Activated naive CD8-positive, alpha-beta T cell treated with anti-CD3 and anti-CD28 coated beads, Interleukin-2, amount 10 ng/mL, durations not matched to agents 7 days and 5 days (primary cell): ENCODE measurements around the gene AKAP8. TPM values are rescaled to one million over a fixed set of nuclear protein-coding genes. Genes with fewer than 3 reads are reported as not detected.

Experiments
- ATAC-seq: fragments of 150-1000 bp; cut with Tn5 transposase; one replicate; pipeline ENCODE4 v1.10.0; 2021; ENCODE audit warnings: low read depth, moderate library complexity
- POLR2A ChIA-PET: fragments of 350-600 bp; sonication (Branson Sonifier 250); formaldehyde crosslinking; loops from one replicate; lab custom pipeline; 2021; ENCODE audit warnings: antibody characterized with exemption; lab: Charles Lee
- DNase-seq: peaks from one replicate; pipeline ENCODE4 v3.0.0; 2021
- H3K27ac Mint-ChIP-seq: one replicate; pipeline ENCODE4 v1.8.0; 2022; ENCODE audit warnings: mild to moderate bottlenecking, mixed read lengths
- H3K27me3 Mint-ChIP-seq: one replicate; pipeline ENCODE4 v1.8.0; 2022; ENCODE audit warnings: mild to moderate bottlenecking, moderate library complexity, mixed read lengths
- H3K36me3 Mint-ChIP-seq: one replicate; pipeline ENCODE4 v1.8.0; 2021; ENCODE audit warnings: mild to moderate bottlenecking, mixed read lengths
- H3K4me1 Mint-ChIP-seq: one replicate; pipeline ENCODE4 v1.8.0; 2021; ENCODE audit warnings: mixed read lengths
- H3K4me3 Mint-ChIP-seq: one replicate; pipeline ENCODE4 v1.8.0; 2022; ENCODE audit warnings: mild to moderate bottlenecking, moderate library complexity, mixed read lengths
- H3K9me3 Mint-ChIP-seq: one replicate; pipeline ENCODE4 v1.8.0; 2021; ENCODE audit warnings: mixed read lengths
- total RNA-seq, 2 experiments: library from RNA; stranded (reverse); gene quantifications; one replicate each; pipeline ENCODE4 v1.2.3, GENCODE V29; 2021

The AKAP8 gene
- total RNA-seq, 2 experiments from 2014 or later, result 57.4 to 59.1 TPM

DNA sequence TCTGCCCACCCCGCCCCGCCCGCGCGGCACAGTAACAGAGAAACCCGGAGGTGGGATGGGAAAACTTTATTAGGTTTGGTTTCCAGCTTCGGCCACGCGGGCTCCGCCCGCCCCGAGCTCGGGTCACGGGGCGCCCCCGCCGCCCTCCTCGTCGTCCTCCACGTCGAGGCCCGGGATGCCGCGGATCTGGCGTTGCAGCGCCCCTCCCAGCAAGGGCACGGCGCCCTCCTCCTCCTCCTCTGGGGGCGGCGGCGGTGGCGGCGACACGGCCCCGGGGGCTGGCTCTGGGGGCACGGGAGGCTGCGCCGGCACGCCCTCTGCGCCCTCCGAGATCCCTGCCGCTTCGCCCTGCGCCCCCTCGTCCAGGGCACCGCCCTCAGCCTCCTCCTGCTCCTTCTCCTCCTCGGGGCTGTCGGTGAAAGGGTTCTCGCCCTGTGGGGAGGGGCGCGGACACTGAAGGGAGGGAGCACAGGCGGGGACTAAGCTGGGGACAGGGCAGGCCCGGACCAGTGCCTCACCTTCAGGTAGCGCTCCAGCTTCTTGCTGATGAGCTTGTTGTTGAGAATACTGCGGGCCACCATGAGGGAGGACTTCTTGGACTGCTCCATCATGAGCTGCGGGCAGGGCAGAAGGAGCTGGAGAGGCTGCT is 536 bp upstream of the AKAP8 start:
- Mint-ChIP-seq H3K36me3 (peaks cover 6% of the 10 kb centered on the region), H3K27me3 (no peaks in the 10 kb centered on the region), H3K9me3 (no peaks in the 10 kb centered on the region), H3K4me3 (peak overlapping the region; percentile 98), H3K4me1 (peaks cover 22% of the 10 kb centered on the region), H3K27ac (peak overlapping the region; percentile 100)
- DNase-seq (no peak), ATAC-seq (peak; percentile 38)
- POLR2A ChIA-PET, result interaction anchor here (0.5 to 3.7 kb wide), 19 partner anchors 9 to 1746 kb away, joined by 3 to 88 read pairs (median 5); partner anchors contain the start of genes AKAP8L, BRD4, FAM32A and RASAL3

DNA sequence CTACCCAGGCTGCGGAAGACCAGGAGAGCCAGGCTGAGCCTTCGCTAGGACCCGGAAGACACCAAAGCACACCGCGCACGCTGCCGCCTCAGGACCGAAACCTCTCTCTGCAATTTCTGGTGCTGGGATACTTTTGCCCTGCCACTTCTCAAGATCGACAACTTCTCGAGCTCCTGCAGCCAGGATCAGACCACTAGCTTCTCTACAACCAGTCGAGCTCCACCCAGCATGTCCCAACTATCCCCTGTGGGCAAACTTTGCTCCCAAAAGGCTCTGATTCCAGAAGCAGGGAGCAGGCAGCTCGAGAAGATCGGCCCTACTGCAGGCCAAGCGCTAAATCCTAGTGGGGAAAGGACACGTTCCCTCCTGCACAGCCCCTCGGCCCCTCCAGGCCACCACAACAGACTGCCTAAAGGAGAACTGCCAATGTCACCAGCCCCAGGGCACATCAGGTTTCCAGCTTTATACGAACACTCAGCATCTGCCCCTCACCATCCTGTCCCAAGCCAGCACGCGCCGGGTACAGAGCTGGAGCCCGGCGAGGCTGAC is 979 bp downstream of the AKAP8 start:
- peak overlapping the region; percentile 100 for H3K27ac Mint-ChIP-seq
- no peaks in the 10 kb centered on the region for H3K9me3 Mint-ChIP-seq
- H3K36me3 Mint-ChIP-seq, result peaks cover 6% of the 10 kb centered on the region
- DNase-seq (peak; percentile 63), ATAC-seq (no peak)
- peaks cover 22% of the 10 kb centered on the region for H3K4me1 Mint-ChIP-seq
- H3K4me3 Mint-ChIP-seq, result peak overlapping the region; percentile 98
- H3K27me3 Mint-ChIP-seq, result no peaks in the 10 kb centered on the region
- POLR2A ChIA-PET, result interaction anchor here (0.6 to 3.7 kb wide), 16 partner anchors 20 to 806 kb away, joined by 3 to 88 read pairs (median 6); partner anchors contain the start of genes AKAP8L, BRD4, FAM32A and RASAL3

DNA sequence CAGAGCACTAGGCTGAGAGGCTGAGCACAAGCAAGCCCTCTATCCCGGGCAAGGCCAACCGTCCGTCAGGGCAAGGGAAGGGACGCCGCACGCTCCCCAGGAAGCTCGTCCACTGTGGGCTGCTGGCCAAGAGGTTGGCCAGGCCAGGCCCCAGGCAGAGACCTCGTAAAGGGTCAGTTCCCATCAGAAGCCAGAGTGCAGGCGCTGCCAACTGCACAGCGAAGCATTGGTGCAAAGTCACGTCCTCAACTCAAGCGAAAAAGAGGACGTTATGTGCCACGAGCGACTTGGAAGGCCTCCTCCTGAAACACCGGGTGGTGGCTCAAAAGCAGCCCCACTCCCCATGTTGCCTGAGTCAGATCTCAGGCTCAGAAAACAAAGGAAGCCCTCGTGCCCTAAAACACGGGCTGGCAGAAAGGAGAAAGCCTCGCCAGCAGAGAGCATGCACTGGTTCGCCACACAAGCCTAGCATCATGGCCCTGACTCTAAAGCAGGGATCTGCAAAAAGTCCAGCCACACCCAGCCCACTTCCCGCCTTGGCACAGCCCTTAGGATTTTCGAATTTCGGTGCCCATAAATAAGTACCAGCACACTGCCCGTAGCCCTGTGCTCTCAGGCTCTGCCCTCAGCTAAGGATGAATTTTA is 4.7 kb downstream of the AKAP8 start:
- peaks cover 16% of the 10 kb centered on the region for H3K4me1 Mint-ChIP-seq
- DNase-seq (no peak), ATAC-seq (no peak)
- H3K27ac Mint-ChIP-seq, result no peak overlapping the region
- H3K9me3 Mint-ChIP-seq, result no peaks in the 10 kb centered on the region
- no peak overlapping the region for H3K4me3 Mint-ChIP-seq
- no peaks in the 10 kb centered on the region for H3K27me3 Mint-ChIP-seq
- POLR2A ChIA-PET, result no interaction called here
- H3K36me3 Mint-ChIP-seq, result peaks cover 6% of the 10 kb centered on the region

DNA sequence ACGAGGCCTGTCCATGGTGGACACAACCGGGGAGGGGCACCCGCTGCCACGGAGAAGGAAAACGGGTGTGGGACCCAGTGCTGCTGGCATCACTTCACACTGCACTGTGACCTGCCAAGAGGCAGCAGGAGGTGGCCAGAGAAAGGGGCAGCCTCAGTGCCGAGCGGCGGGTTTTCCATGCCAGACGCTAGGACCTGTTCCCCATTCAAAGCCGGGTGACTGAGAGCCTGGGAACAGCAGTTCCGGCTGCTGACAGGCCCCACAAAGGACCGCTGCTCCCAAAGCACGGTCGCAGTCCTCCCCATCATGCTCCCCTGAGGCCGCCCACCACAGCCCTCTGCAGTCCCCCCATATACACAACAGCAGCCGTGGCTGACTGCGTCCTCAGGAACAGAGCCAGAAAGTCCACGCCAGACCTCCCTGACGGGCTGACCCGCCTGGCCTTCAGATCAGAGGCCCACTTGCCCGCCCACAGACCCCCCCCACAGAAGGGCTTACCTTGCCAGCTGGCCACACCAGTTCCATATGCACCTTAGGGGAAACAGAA is 5.4 kb downstream of the AKAP8 start:
- no peaks in the 10 kb centered on the region for H3K9me3 Mint-ChIP-seq
- peaks cover 6% of the 10 kb centered on the region for H3K36me3 Mint-ChIP-seq
- no peaks in the 10 kb centered on the region for H3K27me3 Mint-ChIP-seq
- POLR2A ChIA-PET, result no interaction called here
- DNase-seq (no peak), ATAC-seq (no peak)
- H3K27ac Mint-ChIP-seq, result no peak overlapping the region
- H3K4me3 Mint-ChIP-seq, result no peak overlapping the region
- peaks cover 16% of the 10 kb centered on the region for H3K4me1 Mint-ChIP-seq

DNA sequence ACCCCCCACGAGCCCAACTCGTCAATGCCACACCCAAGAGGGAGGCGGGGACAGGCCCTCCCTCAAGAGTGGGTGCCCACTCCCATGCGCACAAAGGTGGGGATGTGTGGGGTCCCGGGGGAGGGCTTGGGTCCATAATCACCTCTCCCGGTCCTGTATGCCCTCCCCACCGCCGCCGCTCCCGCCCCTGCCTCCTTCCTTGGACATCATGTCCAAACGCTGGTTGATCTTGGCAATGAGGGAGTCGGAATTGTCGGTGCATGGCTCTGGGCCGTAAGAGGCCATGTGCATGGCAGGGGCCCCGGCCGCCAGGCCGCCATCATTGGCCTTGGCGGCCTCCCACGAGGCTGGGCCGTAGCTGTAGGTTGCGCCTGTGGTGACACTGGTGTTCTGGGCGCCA is 5.9 kb downstream of the AKAP8 start:
- Mint-ChIP-seq H3K4me1 (peaks cover 16% of the 10 kb centered on the region), H3K36me3 (peaks cover 6% of the 10 kb centered on the region), H3K9me3 (no peaks in the 10 kb centered on the region)

DNA sequence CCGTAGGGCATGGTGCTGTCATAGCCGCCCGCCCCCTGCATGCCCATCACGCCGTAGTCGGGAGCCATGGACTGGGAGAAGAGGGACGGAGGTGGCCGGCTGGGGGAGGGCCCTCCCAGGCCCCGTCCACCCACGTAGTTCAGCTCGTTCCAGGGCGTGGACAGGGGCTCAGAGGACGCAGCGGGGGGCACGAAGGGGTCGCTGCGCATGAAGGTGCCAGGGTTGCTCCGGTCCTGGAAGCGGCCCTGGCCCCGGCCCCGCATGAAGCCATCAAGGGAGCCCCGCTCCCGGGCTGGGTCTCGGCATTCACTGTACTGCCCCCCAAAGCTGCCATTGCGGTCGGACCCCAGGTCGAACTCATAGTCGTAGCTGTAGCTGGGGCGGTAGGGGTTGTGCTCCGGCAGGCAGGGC is 6.7 kb downstream of the AKAP8 start:
- H3K4me1 Mint-ChIP-seq, result peaks cover 13% of the 10 kb centered on the region
- POLR2A ChIA-PET, result no interaction called here
- no peak overlapping the region for H3K27ac Mint-ChIP-seq
- DNase-seq, result no peak
- H3K9me3 Mint-ChIP-seq, result no peaks in the 10 kb centered on the region
- no peaks in the 10 kb centered on the region for H3K27me3 Mint-ChIP-seq
- no peak overlapping the region for H3K4me3 Mint-ChIP-seq
- H3K36me3 Mint-ChIP-seq, result peaks cover 7% of the 10 kb centered on the region
- ATAC-seq, result no peak

More for the DNA sequence above, 5.9 kb downstream of the AKAP8 start:
- POLR2A ChIA-PET, result interaction anchor here (0.6 kb wide), 1 partner anchor 181 kb away, joined by 5 read pairs; no protein-coding TSS in a partner anchor
- no peak for ATAC-seq
- Mint-ChIP-seq H3K27me3 (no peaks in the 10 kb centered on the region), H3K27ac (no peak overlapping the region), H3K4me3 (no peak overlapping the region)
- DNase-seq, result no peak

DNA sequence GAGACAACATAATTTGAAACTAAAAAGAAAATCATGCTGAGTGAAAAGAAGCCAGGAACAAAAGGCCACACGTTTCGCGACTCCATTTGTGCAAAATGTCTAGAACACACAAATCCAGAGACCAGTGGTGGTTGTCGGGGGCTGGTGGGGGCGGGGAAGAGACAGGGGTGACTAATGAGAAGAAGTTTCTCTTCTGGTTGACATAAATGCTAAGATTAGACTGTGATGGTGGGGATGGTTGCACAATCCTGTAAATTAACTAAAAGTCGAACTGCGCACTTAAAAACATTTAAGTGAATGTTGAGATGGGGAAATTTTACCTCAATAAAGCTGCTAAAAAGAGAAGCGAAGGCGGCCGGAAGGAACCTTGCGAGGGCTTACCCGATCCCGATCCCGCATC is 7.1 kb downstream of the AKAP8 start:
- Mint-ChIP-seq H3K9me3 (no peaks in the 10 kb centered on the region), H3K27ac (no peak overlapping the region), H3K27me3 (no peaks in the 10 kb centered on the region), H3K4me3 (no peak overlapping the region), H3K4me1 (peaks cover 10% of the 10 kb centered on the region), H3K36me3 (peaks cover 9% of the 10 kb centered on the region)
- DNase-seq (no peak), ATAC-seq (no peak)
- POLR2A ChIA-PET, result no interaction called here

DNA sequence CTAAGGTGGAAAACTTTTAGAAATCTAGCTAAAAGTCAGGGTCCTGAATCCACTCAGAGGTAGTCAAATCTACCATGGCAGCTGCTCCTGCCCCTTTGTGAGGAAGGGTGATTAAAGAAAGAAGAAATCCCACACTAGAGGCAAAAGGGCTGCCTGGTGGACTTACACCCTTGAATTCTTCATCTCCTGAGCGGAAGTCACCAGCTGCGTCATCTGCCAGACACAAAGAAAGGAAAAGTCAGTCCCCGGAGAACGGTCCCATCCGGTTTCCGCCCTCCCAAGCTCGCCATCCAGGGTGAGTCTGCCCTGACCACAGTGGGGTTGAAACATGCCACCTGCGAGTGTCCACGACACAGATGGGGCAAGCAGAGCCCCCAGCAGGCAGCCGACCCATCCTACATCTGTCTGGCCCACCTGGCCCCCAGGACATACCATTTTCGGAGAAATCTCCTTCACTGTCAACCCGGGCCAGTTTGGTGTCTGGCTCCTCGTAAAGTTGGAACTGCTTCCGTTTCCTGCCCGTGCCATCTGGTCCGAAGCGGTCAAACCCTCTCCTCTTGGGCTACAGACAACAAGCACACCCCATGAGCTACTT is 7.7 kb downstream of the AKAP8 start:
- no peak for ATAC-seq
- Mint-ChIP-seq H3K36me3 (peaks cover 11% of the 10 kb centered on the region), H3K4me3 (no peak overlapping the region), H3K27me3 (no peaks in the 10 kb centered on the region), H3K27ac (no peak overlapping the region), H3K9me3 (no peaks in the 10 kb centered on the region), H3K4me1 (peaks cover 7% of the 10 kb centered on the region)
- POLR2A ChIA-PET, result interaction anchor here (1.6 kb wide), 1 partner anchor 8 kb away, joined by 6 read pairs; the partner anchor contains the start of gene AKAP8
- DNase-seq, result no peak

DNA sequence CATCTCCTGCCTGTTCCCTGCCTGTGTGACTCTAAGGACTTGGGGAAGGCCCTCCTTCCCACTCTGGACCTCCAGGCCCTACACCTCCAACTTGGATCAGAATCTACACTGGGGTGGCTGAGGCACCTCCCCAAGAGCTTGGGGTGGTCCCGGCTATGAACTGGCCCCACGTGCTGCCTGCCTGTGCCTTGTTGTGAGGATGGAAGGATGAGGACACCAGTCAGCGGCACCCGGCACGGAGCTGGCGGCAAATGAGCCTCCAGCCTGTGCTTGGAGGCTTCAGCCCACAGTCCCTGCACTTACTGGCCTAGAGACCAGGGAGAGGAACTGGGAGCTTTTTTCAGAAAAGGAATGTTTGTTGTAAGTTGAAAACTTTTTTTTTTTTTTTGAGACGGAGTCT is 8.5 kb downstream of the AKAP8 start:
- no peak for ATAC-seq

DNA sequence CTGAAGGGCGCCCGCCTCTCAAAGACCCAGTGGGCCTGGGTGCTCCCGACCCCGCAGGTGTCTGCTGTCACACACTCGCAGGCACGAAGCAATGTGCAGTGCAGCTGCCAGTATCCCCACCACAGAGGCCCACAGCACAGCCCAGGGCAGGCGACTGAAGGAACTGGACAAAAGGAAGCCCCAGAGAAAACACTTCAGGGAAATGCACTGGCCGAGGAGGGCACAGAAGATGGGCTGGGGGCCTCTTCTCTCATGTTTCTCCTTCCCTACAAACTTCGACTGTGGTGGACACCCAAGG is 10.0 kb downstream of the AKAP8 start:
- Mint-ChIP-seq H3K27me3 (no peaks in the 10 kb centered on the region), H3K9me3 (no peaks in the 10 kb centered on the region), H3K27ac (no peak overlapping the region), H3K4me3 (no peak overlapping the region), H3K4me1 (peaks cover 2% of the 10 kb centered on the region), H3K36me3 (peaks cover 10% of the 10 kb centered on the region)
- DNase-seq (no peak), ATAC-seq (no peak)
- POLR2A ChIA-PET, result no interaction called here

More for the DNA sequence above, 8.5 kb downstream of the AKAP8 start:
- Mint-ChIP-seq H3K27me3 (no peaks in the 10 kb centered on the region), H3K4me1 (peaks cover 2% of the 10 kb centered on the region), H3K9me3 (no peaks in the 10 kb centered on the region), H3K36me3 (peaks cover 10% of the 10 kb centered on the region), H3K27ac (no peak overlapping the region), H3K4me3 (no peak overlapping the region)
- DNase-seq, result no peak
- POLR2A ChIA-PET, result interaction anchor here (1.6 kb wide), 1 partner anchor 9 kb away, joined by 6 read pairs; the partner anchor contains the start of gene AKAP8

DNA sequence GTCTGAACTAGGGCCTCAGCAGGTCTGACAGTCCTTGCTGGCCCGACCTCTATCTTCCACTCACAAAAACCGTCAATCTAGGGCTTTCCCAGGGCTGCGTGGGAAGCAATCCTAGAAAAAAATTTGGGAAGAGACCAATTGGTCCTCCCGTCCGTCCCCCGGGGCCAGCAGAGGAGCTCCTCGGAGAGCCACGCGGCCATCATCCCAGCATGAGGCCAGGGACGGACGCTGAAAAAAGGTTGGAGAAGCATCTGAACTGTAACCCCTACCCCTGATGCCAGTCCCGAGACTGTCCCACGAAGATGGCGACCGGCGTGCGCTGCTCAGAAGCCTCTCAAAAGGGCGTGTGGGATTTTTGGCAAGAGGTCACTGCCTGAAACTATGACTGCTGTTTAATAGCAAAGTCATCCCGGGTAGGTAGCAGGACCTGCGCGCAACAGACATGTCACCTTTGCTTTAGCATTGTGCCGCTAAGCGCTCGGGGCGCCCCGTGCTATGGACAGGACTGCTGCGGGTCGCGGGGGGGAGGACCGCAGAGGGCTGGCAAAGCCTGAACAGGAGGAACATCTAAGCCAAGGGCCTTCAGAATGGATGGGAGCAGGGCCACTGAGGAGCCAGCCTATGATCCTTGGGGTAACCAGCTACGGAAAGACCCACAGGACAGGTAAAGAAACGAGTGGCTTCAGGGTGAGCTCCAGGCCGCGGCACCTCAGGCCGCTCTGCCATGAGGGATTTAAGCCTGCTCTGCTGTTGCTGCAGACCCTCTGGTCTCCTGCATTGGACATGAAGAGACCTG is 10.6 kb downstream of the AKAP8 start:
- H3K4me3 Mint-ChIP-seq, result no peak overlapping the region
- no peak for ATAC-seq
- no peak overlapping the region for H3K27ac Mint-ChIP-seq
- no peaks in the 10 kb centered on the region for H3K9me3 Mint-ChIP-seq
- no peak for DNase-seq
- H3K36me3 Mint-ChIP-seq, result peaks cover 10% of the 10 kb centered on the region
- POLR2A ChIA-PET, result interaction anchor here (1.2 kb wide), 1 partner anchor 10 kb away, joined by 5 read pairs; the partner anchor contains the start of gene AKAP8
- peaks cover 2% of the 10 kb centered on the region for H3K4me1 Mint-ChIP-seq
- no peaks in the 10 kb centered on the region for H3K27me3 Mint-ChIP-seq

DNA sequence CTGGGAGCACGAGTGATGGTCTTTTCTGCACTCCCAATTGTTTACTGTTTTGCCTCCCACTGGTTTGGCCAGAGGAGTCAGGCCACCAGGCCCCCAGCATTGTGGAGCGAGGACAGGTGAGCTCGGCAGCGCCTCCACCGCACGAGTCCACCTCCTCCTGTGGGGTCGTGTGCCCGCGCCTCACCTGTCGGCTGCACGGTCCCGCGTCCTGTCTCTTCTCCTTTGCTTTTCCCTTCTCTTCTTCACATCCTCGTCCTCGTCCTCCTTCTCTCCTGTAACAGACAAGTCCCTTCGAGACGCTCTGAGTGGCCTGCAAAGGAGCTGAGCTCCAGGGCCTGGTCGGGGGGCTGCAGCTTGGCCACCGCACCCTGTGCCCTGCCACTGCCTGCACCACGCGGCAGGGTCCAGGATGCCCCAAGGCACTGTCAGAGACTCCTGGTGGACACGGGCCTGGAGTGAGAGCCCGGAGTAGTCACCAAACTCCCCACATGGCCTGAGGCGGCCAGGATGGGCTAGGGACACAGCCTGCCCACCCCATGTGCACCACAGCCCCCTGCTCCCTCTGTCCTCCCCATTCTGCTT is 11.4 kb downstream of the AKAP8 start:
- H3K27me3 Mint-ChIP-seq, result no peaks in the 10 kb centered on the region
- H3K9me3 Mint-ChIP-seq, result no peaks in the 10 kb centered on the region
- DNase-seq, result no peak
- H3K36me3 Mint-ChIP-seq, result peaks cover 14% of the 10 kb centered on the region
- no peak overlapping the region for H3K27ac Mint-ChIP-seq
- H3K4me3 Mint-ChIP-seq, result no peak overlapping the region
- no peaks in the 10 kb centered on the region for H3K4me1 Mint-ChIP-seq
- no peak for ATAC-seq
- POLR2A ChIA-PET, result interaction anchor here (1.2 kb wide), 1 partner anchor 11 kb away, joined by 5 read pairs; the partner anchor contains the start of gene AKAP8
